GM19452 (cell line): Measurements from ENCODE around the gene GBGT1.
A peak's percentile ranks its signal among the peaks of the same experiment; 100 is the strongest.

ENCODE experiments used
- ATAC-seq: cut with Tn5 transposase; IDR thresholded peaks from one replicate; pipeline ENCODE4 v1.9.1; 2021; ENCODE audit not compliant: unreplicated experiment

The GBGT1 gene

DNA sequence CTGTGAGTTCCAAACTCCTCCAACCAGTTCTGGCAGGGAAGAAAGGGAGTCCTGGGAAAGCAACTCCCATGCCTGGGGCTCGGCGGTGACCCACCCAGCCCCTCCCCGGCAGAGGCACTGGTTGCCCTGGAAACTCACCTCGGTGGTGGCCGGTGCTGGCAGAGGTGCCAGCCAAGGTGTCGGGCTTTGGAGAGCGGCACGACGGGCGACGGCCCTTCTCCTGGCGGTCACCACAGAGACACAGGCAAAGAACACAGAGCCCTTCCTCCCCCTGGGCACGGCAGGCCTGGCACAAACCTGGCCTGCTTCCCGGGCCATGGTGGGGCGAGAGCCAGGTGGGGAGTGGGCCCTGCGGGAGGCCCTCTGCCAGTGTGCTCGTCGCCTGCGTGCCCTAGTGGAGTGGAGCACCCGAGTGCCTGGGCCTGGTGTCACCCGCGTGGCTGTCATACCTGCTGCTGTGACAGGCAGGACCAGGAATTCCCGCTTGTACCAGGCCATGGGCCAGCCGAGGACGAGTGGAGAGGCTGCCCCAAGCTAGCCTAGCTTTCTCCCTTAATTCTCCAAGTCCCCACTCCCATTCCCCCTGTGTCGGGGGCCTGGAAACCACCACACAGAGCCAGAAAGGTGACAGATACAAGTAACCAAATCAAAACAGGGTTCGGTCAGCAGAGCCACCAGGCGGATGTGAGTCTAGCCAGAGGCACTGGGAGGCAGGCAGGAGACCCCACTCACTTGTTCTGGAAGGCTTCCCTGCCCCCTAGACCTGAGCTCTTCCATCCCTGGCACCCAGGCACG lies 34.5 kb downstream of the GBGT1 start:
- no peak for ATAC-seq

DNA sequence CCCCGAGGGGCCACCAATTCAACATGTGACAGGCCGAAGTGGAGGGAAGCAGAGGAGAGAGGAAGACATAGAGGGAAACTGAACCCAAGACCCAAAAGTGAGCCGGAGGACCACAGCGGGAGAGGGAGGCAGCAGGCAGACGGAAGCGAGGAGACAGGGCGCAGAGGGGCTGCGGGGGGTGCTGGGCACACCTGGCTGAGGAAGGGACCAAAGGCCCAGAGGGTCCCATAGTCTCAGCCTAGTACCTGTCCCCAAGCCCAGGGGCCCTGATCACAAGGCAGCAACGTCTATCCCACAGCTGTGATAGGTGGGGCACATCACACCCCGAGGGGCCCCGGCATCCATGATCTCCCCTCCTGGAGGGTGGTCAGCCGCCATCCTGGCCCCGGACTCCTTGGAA lies 35.6 kb downstream of the GBGT1 start:
- no peak for ATAC-seq

DNA sequence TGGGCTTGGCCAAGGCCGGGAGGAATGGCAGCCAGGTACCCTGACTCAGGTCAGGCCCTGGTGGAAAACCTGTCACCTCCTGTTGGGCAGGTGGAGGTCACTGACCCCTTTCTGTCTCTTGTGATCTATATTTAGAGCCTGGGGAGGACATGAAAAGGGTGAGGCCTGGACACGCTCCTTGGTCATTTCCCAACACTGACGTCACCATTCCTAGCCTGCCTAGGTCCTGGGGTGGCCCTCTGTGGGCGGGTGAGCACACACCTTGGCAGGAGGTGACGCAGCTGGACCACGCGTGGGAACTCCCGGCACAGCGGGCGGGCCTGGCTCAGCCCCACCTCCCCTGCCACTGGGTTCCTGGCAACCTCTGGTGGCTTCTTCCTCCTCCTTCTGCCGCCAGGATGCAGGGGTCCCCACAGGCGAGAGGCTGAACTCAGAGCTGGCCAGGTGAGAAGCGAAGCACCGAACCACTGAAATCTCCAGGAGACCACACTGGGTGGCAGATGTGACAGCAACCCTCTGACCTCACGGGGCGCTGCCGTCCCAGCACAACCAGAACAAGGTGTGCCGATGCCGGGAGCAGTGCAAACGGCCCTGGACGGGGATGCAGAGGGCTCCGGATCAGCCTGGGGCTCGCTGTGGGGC lies 36.3 kb downstream of the GBGT1 start:
- no peak for ATAC-seq

DNA sequence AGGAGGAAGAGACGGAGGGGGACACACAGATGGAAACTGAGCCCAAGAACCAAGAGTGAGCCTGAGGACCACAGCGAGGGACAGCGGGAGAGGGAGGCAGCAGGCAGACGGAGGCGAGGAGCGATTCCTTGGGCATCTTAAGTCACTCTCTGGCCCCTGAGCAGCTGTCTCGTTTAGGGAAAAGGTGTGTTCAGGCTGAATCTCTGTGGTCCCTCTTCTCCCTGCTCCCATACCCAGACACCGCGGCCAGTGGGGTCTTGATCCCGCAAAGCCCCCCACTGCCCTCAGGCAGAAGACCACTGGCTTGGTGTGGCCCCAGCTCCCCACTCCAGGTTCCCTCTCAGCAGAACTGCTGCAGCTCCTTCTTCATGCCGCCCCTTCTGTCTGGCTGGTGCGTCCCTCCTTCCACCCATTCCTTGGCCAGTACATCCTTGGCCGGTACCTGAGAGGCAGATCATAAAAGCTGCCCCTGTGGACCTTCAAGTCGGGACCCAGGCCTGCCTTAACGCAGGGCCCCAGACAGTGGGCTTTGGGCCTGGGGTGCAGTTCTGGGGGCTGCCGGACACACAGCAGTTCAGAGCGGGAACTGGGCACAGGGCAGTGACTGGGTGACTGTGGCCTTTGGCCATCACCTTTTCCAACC lies 36.9 kb downstream of the GBGT1 start:
- ATAC-seq: no peak

DNA sequence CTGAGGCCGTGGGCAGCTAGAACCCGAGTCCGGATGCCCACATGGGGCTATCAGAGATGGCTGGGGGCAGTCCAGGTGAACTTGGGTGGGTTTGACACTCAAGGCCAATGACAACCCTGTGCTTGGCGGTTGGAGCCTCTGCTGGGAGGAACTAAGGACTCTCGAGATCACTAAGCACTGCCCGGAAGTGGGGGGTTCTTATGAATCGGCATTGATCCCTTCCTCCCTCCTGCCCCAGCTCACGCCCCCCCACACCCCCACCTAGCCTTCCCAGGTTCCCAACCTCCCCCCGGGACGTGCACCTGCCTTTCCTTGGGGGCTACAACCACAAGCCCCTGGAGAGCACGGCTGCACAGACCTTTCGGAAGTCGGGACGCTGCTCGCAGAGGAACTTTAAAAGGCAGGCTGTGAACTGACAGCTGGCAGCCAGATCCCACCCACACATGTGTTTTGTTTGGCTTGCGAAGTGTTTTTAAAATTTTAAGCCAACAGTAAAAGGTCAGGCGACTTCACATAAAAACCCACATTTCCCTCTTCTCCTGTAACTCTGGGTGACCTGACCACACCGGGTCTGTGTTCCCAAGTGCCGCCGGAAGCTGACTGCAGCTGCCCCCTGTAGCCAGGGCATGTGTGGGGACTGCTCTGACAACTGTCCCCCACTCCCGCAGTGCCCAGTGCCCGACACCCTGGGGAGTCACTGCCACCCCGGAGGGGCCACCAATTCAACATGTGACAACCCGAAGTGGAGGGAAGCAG lies 37.6 kb downstream of the GBGT1 start:
- no peak for ATAC-seq

DNA sequence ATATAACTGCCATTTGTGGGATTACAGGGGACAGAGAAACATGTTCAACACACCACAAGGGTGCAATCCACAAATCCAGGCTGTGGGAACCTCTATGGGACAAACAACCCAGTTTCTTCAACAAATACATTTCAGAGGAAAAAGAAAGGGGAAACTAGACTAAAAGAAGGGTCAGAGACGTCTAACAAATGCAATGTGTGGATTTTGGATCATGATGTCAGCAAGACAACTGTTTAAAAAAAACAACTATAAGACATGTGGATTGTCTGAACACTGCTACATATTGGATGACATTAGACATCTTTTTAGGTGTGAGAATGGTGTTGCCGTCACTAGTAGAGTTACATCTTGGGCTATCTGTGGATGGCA lies 38.8 kb downstream of the GBGT1 start:
- no peak for ATAC-seq

DNA sequence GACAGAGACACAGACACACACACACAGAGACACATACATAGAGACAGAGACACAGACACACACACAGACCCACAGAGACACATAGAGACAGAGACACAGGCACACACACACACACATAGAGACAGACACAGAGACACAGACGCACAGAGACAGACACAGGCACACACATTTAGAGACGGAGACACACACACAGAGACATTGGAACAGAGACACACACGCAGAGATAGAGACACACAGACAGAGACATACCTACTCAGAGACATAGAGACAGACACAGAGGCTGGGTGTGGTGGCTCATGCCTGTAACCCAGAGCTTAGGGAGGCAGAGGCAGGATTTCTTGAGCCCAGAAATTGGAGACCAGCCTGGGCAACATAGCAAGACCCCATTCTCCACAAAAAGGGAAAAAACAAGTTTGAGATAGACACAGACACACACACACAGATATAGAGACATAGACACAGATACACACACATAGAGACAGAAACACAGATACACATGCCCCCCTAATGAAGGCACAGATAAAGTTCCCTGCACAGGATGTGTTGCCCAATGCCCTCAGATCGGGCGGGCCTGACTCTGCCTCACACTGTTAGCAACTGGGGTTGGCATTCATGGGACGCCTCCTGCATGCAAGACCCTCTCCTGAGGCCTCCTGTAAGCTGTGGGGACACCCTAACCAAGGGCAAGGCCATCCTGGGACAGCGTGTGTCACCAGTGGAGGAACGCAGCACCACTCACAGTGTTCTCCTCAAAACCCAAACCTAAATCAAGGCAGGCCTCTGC lies 39.4 kb downstream of the GBGT1 start:
- ATAC-seq: no peak

DNA sequence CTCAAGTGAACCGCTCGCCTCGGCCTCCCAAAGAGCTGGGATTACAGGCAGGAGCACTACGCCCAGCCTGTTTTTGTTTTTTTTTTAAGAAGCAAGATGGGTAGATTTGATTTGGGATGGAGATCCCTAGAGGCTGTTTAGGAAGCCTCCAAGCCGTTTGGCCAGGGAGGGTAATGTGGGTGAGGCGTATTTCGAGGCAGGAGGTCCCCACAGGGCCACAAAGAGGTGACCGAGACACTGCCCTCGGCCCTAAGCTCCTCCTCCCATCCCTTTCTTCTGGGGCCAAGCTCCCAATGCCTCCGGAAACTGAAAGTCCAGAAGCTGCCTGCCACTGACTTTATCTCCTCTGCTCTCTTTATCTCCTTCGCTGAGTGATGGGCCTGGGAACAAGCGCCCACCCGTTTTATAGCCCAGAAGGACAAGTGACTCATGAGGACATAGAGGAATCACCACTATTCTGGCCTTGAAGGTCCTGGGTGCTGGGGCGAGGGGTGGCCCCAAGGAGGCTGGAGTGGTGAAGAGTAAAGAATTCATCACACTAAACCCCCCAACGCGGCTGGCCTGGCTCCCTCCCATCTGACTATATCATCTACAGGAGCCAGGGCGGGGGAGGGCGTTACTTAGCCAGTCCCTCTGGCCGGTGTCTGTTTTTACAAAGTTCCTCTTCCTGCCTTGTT lies 40.6 kb downstream of the GBGT1 start:
- ATAC-seq: no peak

DNA sequence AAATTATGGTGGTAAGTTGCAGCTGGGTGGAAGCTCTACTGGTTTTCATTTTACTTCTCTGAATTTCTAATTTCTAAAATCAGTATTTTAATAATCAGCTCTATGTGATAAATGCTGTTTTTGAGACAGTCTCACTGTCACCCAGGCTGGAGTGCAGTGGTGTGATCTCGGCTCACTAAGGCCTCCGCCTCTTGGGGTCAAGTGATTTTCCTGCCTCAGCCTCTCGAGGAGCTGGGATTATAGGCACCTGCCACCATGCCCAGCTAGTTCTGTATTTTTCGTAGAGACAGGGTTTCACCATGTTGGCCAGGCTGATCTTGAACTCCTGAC lies 41.1 kb downstream of the GBGT1 start:
- no peak for ATAC-seq

DNA sequence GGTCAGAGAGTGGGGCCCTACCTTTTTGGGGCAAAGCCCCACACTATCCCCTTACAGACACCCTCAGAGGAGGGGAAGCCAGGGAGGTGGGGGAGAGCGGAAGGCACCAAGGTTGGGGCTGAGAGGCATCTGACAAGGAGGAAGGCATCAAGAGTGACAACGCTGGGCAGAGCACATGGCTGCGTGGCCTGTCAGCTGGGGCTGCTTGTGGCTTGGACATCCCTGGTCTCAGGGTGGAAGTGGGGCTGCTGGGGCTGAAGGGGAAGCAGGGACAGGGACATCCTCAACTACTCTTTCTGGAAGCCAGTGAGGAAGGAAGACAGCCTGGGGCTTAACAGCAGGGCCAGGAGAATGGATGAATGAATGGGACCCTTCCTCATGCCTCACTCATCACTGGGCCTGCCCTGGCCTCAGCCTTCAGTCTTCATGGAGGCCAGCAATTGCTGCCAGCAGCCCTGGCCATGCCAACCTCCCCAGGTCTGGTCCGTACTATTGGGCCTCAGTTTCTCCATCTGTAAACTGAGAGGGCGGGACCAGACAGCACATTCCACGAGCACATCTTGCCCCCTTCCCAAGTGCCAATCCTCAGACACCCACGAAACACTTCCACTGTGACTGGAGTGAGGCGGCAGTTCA lies 41.7 kb downstream of the GBGT1 start:
- no peak for ATAC-seq

DNA sequence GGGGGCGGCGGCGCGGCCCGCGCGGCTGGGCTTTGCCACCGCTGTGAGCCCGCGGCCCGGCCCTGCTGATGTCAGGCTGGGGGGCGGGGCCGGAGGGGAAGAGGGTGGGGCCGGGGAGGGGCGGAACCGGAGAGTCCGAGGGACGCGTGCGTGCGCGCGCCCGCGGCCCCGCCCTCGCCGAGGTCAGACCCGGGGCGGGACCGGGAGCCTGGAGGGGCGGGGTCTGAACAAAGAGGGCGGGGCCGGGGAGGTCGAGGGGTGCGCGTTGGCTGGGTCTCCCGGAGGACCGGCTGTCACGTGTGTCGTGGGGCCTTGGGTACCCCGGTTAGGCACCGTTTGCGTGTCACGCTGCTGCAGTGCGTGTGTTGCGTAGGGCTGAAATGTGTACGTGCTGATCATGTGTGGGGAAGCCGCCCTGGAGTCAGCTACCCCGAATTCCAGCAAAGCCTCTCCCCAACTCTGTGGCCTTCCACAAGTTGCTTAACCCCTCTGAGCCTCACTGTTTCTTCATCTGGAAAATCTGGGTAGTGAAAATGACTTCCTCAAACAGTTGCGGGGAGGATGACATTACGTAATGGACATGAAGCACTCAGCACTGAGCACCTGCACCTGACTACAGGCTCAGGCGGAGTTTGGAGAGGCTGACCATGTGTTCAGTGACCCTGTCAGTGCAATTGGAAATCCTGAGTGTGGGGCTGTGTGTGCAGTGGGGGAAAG lies 42.4 kb downstream of the GBGT1 start, which contains the start of gene RALGDS:
RALGDS (minus strand) TSS at position 43 of the 717 bp plus-strand sequence. CDS start 86 bp downstream, outside the sequence.
- ATAC-seq: peak; percentile 67

DNA sequence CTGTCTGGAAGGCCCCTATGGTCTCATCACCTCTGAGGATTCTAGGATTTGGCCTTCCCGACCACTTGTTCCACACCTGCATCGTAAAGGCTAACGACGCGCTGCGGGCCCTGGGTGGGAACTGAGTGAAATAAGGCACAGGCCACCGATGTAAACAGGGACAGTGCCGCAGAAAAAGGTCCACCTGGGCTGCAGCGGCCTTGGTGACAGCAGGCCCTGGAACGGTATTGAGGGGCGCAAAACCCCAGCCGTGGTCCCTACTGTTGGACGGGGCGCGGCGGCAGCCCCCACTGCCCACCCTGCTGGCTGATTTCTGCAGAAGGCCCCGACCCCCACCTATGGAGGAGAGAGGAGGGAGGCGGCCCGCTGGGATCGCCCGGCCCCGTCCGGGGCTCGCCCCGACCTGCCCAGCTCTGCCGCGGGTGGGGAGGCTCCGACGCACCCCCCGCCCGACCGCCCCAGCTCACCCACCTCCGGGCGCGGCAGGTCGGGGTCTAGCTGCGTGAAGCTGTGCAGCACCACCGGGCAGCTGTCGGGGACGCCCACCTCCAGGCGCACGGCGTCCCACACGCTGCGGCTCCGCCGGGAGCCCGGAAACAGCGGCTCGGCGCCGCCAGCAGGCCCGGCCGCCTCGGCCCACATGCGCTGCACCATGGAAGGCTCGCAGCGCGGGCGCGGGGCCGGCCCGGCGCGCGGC lies 43.1 kb downstream of the GBGT1 start:
- ATAC-seq: peak; percentile 21

DNA sequence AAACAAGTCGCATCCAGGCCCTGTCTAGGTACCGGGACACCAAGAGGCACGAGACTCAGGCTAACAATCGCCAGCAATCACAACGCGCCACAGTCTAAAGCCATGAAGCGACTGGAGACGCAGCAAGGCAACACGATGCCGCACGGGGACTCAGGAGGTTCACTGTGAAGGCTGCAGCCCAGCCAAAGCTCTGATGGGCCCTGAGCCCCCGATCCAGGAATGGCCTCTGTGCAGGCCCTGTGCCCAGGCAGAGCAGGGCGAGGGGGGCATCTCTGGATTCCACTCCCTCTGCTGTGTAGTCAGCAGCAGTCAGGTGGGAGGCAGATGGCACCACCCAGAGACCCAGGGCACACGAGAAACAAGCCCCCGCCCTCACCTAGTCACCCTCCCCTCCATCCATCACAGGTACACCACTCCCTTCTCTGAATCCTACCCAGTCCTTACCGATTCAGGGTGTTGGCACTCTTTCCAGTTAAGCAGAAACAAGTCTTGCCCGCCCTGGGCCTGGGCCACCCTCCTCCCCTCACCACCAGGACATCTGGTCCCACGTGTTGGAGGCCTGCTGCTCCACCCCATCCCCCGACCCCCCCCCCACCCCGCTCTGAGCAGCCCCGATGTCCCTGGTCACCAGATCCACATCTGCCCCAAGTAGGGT lies 43.7 kb downstream of the GBGT1 start:
- no peak for ATAC-seq

DNA sequence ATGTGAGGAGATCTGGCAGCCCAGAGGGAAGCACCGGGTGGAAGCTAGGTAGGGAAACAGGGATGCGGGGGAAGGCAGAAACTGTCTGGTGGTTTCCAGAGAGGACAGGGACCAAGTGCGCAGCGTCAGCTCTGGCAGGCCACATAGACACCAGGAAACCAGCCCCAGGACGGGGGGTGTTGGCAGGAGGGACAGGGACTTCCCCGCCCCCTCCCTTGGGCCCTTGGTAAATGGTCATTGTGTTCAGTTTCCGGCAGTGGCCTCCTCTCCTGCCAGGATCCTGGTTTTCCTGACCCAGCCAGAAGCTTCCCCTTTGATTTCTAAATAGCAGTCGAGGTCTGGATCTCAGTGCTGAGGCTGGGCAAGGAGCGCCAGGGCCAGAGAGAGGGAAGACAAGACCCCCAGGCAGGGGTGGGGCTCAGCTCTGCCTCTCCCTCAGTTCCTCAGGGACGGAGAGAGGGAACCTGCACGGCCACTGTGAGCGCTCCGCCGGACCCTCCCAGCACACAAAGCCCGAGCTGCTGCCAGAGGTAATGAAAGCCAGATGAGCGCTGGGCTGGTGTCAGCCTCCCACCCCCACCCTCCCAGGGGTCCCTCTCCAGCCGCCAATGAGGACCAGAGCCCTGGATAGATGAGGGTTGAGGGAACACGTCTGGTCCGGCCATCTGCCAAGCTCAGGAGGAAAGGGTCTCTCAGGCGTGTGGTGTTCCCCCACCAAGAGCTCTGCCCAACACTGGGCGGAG lies 44.4 kb downstream of the GBGT1 start:
- ATAC-seq: no peak

DNA sequence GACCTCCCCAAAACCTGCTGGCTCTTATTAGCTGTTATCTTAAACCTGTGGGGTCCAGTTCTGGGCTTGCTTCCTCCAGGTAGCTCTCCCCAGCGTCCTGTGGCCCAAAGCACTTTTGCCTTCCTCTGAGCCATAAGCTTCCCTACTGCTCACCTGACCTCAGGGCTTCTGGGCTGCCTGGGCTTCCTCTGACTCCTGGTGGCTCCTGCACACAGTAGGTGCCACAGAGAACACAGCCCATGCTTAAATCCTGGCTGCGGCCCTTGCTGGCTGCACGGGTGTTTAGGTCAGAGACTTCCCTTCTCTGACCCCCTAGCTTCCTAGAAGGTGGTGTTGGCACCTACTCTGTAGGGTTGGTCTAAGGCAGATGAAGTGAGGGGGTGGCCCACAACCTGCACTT lies 45.1 kb downstream of the GBGT1 start:
- ATAC-seq: no peak

DNA sequence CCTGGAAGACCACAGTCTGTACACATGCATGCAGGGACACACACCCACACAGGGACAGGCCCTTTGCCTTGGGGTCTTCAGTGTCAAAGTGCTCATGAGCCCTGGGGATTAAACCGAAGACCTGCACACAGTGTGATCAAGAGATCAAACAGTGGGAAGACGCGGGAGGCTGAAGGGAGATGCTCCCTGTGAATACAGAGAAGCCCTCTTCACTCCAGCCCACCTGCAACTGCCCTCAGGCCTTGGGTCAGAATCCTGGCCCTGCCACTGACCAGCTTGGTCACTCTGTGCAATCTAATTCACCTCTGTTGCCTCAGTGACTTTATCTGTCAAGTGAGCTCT lies 45.6 kb downstream of the GBGT1 start:
- no peak for ATAC-seq
